Upper lobe of right lung (tissue), 1 donor: ENCODE results near the gene DTNB. TPM values are rescaled to one million over a fixed set of nuclear protein-coding genes. Genes with fewer than 3 reads are reported as not detected.

ENCODE experiments used
- ATAC-seq: fragments of 200-7000 bp; cut with Tn5 transposase; one replicate; pipeline ENCODE4 v1.9.1; 2020; ENCODE audit warnings: mild to moderate bottlenecking, moderate library complexity
- DNase-seq: peaks from one replicate; pipeline ENCODE4 v3.0.0-alpha.2; 2020
- H3K27ac ChIP-seq: fragments of 200-600 bp; one replicate; pipeline ENCODE4 v1.8.0; 2022
- H3K27me3 ChIP-seq: fragments of 200-600 bp; one replicate; pipeline ENCODE4 v1.8.0; 2022; ENCODE audit warnings: mild to moderate bottlenecking
- H3K36me3 ChIP-seq: fragments of 200-600 bp; one replicate; pipeline ENCODE4 v1.8.0; 2022
- H3K4me1 ChIP-seq: fragments of 200-600 bp; one replicate; pipeline ENCODE4 v1.8.0; 2022
- H3K4me3 ChIP-seq: fragments of 200-600 bp; one replicate; pipeline ENCODE4 v1.8.0; 2022; ENCODE audit warnings: mild to moderate bottlenecking
- H3K9me3 ChIP-seq: fragments of 200-600 bp; one replicate; pipeline ENCODE4 v1.8.0; 2022
- intact Hi-C: fragments of 100-400 bp; cut with DNase I; formaldehyde crosslinking; loops from one replicate; pipeline ENCODE4 v1.11.0; 2022
- total RNA-seq: library from RNA; stranded (reverse); fragmentation: NEBNext Ultra II Directional; extraction: Animal tissue kit (Norgen Biotek cat#: 25700); gene quantifications from one replicate; pipeline ENCODE4 v1.2.1, GENCODE V29; 2021
- TF ChIP-seq, protein P1 (sequence below): fragments of 200-600 bp; IDR thresholded peaks from one replicate; pipeline ENCODE4 v1.8.0; 2022; ENCODE audit warnings: antibody characterized with exemption
- donor health status: DM: no; HTN: yes; CAD: no; lungs with severe emphysema.

Gene DTNB
- total RNA-seq, 1 donor from 2014 or later: 18.1 TPM

DNA sequence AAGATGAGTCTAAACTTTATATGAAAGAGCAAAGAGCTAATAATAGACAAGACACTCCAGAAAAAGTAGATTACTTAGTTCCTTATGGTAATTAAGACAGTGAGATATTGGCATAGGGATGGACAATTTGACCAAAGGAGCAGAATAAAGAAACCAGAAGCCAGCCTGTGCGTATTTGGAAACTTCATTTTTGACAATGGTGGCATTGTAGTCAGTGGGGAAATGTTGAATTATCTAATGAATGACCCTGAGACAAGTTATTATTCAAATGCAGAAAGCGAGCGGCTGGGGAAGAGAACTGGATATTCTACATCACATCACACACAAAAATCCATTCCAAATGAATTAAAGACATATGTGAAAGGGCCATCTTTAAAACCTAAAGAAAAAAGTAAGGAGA is 144.3 kb downstream of the DTNB start:
- ATAC-seq (no peak), DNase-seq (no peak)
- TF ChIP-seq, protein P1, sequence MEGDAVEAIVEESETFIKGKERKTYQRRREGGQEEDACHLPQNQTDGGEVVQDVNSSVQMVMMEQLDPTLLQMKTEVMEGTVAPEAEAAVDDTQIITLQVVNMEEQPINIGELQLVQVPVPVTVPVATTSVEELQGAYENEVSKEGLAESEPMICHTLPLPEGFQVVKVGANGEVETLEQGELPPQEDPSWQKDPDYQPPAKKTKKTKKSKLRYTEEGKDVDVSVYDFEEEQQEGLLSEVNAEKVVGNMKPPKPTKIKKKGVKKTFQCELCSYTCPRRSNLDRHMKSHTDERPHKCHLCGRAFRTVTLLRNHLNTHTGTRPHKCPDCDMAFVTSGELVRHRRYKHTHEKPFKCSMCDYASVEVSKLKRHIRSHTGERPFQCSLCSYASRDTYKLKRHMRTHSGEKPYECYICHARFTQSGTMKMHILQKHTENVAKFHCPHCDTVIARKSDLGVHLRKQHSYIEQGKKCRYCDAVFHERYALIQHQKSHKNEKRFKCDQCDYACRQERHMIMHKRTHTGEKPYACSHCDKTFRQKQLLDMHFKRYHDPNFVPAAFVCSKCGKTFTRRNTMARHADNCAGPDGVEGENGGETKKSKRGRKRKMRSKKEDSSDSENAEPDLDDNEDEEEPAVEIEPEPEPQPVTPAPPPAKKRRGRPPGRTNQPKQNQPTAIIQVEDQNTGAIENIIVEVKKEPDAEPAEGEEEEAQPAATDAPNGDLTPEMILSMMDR: no peak
- Histone ChIP-seq H3K4me1 (no peaks in the 10 kb centered on the region), H3K27ac (no peak overlapping the region), H3K36me3 (no peaks in the 10 kb centered on the region), H3K4me3 (no peak overlapping the region), H3K27me3 (no peaks in the 10 kb centered on the region), H3K9me3 (no peaks in the 10 kb centered on the region)
- intact Hi-C loops: no loop called here

GRCh38 chr2:25528173-25528572 is 145.2 kb downstream of the DTNB start:
- H3K36me3 ChIP-seq: no peaks in the 10 kb centered on the region
- TF ChIP-seq, protein P1: no peak
- H3K9me3 ChIP-seq: no peaks in the 10 kb centered on the region
- H3K4me3 ChIP-seq: no peak overlapping the region
- ATAC-seq (no peak), DNase-seq (no peak)
- H3K27me3 ChIP-seq: no peaks in the 10 kb centered on the region
- H3K27ac ChIP-seq: no peak overlapping the region
- intact Hi-C loops: no loop called here
- no peaks in the 10 kb centered on the region for H3K4me1 ChIP-seq

DNA sequence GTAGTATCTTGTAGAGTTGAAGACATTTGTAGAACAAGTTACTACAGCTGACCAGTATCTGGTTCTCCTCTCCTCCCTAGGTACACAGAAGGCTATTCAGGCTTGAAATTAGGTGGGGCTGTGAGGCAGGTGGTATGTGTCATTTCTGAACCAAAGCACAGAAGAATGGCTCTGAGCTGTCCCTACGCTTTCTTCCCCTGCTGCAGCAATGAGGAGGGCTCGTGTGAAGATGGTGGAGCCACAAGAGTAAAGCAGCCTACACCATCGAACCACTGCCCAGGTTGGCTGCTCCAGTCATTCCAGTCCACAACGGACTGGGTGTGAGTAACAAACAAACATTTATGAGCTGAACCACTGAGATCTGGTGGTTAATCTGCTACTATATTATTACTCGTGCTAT is 148.9 kb downstream of the DTNB start:
- Histone ChIP-seq H3K9me3 (no peaks in the 10 kb centered on the region), H3K27ac (no peak overlapping the region), H3K4me1 (no peaks in the 10 kb centered on the region), H3K36me3 (no peaks in the 10 kb centered on the region), H3K4me3 (no peak overlapping the region), H3K27me3 (no peaks in the 10 kb centered on the region)
- ATAC-seq: no peak
- TF ChIP-seq, protein P1: no peak
- no peak for DNase-seq
- intact Hi-C loops: no loop called here

DNA sequence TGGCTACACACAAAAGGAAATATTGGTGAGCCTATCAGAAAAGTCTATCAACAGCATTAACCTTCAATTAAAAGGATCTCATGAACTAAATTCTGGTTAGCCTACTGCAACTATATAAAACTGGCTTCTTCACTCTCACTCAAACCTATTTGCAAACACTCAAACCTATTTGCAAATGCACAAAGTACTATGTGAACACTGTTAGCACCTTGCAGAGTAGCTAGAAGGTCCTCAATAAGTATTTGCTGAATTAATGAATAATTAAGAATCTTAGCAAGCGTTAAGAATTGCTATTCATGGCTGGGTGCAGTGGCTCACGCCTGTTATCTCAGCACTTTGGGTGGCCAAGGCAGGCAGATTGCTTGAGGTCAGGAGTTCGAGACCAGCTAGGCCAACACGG is 150.3 kb downstream of the DTNB start:
- TF ChIP-seq, protein P1: no peak
- ATAC-seq (peak; percentile 51), DNase-seq (no peak)
- no peak overlapping the region for H3K27ac ChIP-seq
- no peaks in the 10 kb centered on the region for H3K9me3 ChIP-seq
- no peak overlapping the region for H3K4me3 ChIP-seq
- H3K36me3 ChIP-seq: no peaks in the 10 kb centered on the region
- intact Hi-C loops: no loop called here
- no peaks in the 10 kb centered on the region for H3K4me1 ChIP-seq
- no peaks in the 10 kb centered on the region for H3K27me3 ChIP-seq

GRCh38 chr2:25521665-25522387 is 151.6 kb downstream of the DTNB start:
- Histone ChIP-seq H3K4me3 (peak overlapping the region; percentile 34), H3K27me3 (no peaks in the 10 kb centered on the region), H3K27ac (no peak overlapping the region), H3K9me3 (no peaks in the 10 kb centered on the region), H3K36me3 (no peaks in the 10 kb centered on the region), H3K4me1 (no peaks in the 10 kb centered on the region)
- TF ChIP-seq, protein P1: peak; percentile 83
- intact Hi-C loops: no loop called here
- peak; percentile 94 for ATAC-seq
- DNase-seq: no peak

DNA sequence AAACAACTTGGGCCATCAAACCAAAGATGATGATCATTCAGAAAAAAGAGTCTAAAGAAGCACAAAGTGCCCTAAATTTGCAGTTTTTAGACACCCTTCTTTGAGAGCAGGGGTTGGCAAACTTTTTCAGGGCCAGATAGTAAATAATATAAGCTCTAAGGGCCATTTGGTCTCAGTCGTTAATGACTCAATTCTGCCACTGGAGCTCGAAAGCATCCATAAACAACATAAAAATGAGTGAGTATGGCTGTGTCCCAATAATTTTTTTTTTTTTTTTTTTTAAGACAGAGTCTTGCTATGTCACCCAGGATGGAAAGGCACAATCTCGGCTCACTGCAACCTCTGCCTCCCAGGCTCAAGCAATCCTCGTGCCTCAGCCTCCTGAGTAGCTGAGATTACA is 152.3 kb downstream of the DTNB start:
- intact Hi-C loops: no loop called here
- no peaks in the 10 kb centered on the region for H3K4me1 ChIP-seq
- TF ChIP-seq, protein P1: no peak
- H3K36me3 ChIP-seq: no peaks in the 10 kb centered on the region
- no peaks in the 10 kb centered on the region for H3K9me3 ChIP-seq
- no peaks in the 10 kb centered on the region for H3K27me3 ChIP-seq
- no peak overlapping the region for H3K4me3 ChIP-seq
- H3K27ac ChIP-seq: no peak overlapping the region
- DNase-seq: no peak
- ATAC-seq: no peak
